Measurements from ENCODE around the gene SPDYE4.

- no peak for TF ChIP-seq EZH2 (IDR thresholded peaks at IDR 0.05; ENCODE audit: insufficient read depth, poor library complexity, severe bottlenecking)
- no peak for TF ChIP-seq EZH2phosphoT487 (IDR thresholded peaks at IDR 0.05; ENCODE audit: insufficient read depth, low read depth)
These were observed 31.3 kb downstream of the SPDYE4 start for GRCh38 chr17:8726941-8727555.
